AG08396 (cell line): Measurements from ENCODE around the gene DNAJB6.
"Not testable (repeated sequence)": the region's sequence is repeated elsewhere in the genome, so short reads cannot be mapped to it uniquely, and the experiment has no call there.

ENCODE experiments used
- DNase-seq: peaks from one replicate; pipeline ENCODE4 v3.0.0; 2012; ENCODE audit warnings: low spot score, mixed read lengths

The DNAJB6 gene

GRCh38 chr7:157323401-157323800 is 13.4 kb upstream of the DNAJB6 start:
- DNase-seq, result no peak

- DNase-seq, result no peak
Measured at GRCh38 chr7:157329447-157329846, 7.4 kb upstream of the DNAJB6 start.

GRCh38 chr7:157330567-157330966 is 6.2 kb upstream of the DNAJB6 start:
- not testable (repeated sequence) for DNase-seq

GRCh38 chr7:157331049-157331448 is 5.8 kb upstream of the DNAJB6 start:
- not testable (repeated sequence) for DNase-seq

- no peak for DNase-seq
Measured at GRCh38 chr7:157335236-157335635, 1.6 kb upstream of the DNAJB6 start.

GRCh38 chr7:157335991-157336382 is 817 bp upstream of the DNAJB6 start:
- no peak for DNase-seq

GRCh38 chr7:157337316-157338149 is 729 bp downstream of the DNAJB6 start:
- peak; percentile 87 for DNase-seq

- DNase-seq, result peak; percentile 76
Measured at GRCh38 chr7:157339777-157340677, 3.2 kb downstream of the DNAJB6 start.

- DNase-seq, result peak; percentile 77
Measured at GRCh38 chr7:157347217-157347904, 10.6 kb downstream of the DNAJB6 start.

- DNase-seq, result no peak
Measured at GRCh38 chr7:157348548-157348947, 11.7 kb downstream of the DNAJB6 start.

- no peak for DNase-seq
Measured at GRCh38 chr7:157352516-157352915, 15.7 kb downstream of the DNAJB6 start.

- DNase-seq, result peak; percentile 45
Measured at GRCh38 chr7:157355784-157356511, 19.1 kb downstream of the DNAJB6 start.

GRCh38 chr7:157357129-157358040 is 20.6 kb downstream of the DNAJB6 start:
- no peak for DNase-seq

- no peak for DNase-seq
Measured at GRCh38 chr7:157358041-157358752, 21.4 kb downstream of the DNAJB6 start.

GRCh38 chr7:157358753-157359096 is 21.9 kb downstream of the DNAJB6 start:
- no peak for DNase-seq

- DNase-seq, result no peak
Measured at GRCh38 chr7:157359581-157359980, 22.8 kb downstream of the DNAJB6 start.

- DNase-seq, result no peak
Measured at GRCh38 chr7:157360483-157361025, 23.8 kb downstream of the DNAJB6 start.

- no peak for DNase-seq
Measured at GRCh38 chr7:157361537-157361936, 24.7 kb downstream of the DNAJB6 start.

GRCh38 chr7:157362729-157363128 is 25.9 kb downstream of the DNAJB6 start:
- no peak for DNase-seq

GRCh38 chr7:157366722-157367121 is 29.9 kb downstream of the DNAJB6 start:
- no peak for DNase-seq
